Heart left ventricle (tissue), 16 donors: ENCODE results near the gene CLTC. TPM values are rescaled to one million over a fixed set of nuclear protein-coding genes. Genes with fewer than 3 reads are reported as not detected.

Experiments used
- ATAC-seq, 4 donors: fragments of 200-7000 bp; cut with Tn5 transposase; one replicate each; pipeline ENCODE4 v1.9.1; 2020 to 2022; ENCODE audit warnings: moderate library complexity in 4 of 4, mild to moderate bottlenecking in 3 of 4, moderate number of reproducible peaks in 1 of 4
- DNase-seq, 5 donors: peaks; one replicate each; pipeline ENCODE4 v3.0.0-alpha.2; 2020
- H3K27ac ChIP-seq, 12 donors: fragments of 200-600 bp; sonication (generic) in 4 of 12; one replicate each; pipeline versions ENCODE4 v1.5.0 to v1.8.0; 2016 to 2022; ENCODE audit warnings: mild to moderate bottlenecking in 2 of 12
- H3K27me3 ChIP-seq, 9 donors: fragments of 200-600 bp; sonication (generic) in 2 of 9; one replicate each; pipeline versions ENCODE4 v1.5.1 to v1.8.0; 2016 to 2022; ENCODE audit warnings: mild to moderate bottlenecking in 3 of 9
- H3K36me3 ChIP-seq, 9 donors: fragments of 200-600 bp; sonication (generic) in 2 of 9; one replicate each; pipeline versions ENCODE4 v1.5.0 to v1.8.0; 2018 to 2022; ENCODE audit warnings: mild to moderate bottlenecking in 2 of 9
- H3K4me1 ChIP-seq, 12 donors: fragments of 200-600 bp; sonication (generic) in 4 of 12; one replicate each; pipeline versions ENCODE4 v1.5.0 to v1.8.0; 2016 to 2022; ENCODE audit warnings: mild to moderate bottlenecking in 3 of 12
- H3K4me3 ChIP-seq, 12 donors: fragments of 200-600 bp; sonication (generic) in 4 of 12; one replicate each; pipeline versions ENCODE4 v1.5.0 to v1.8.0; 2017 to 2022; ENCODE audit warnings: mild to moderate bottlenecking in 9 of 12, moderate library complexity in 4 of 12
- H3K9me3 ChIP-seq, 12 donors: fragments of 200-600 bp; sonication (generic) in 4 of 12; one replicate each; pipeline versions ENCODE4 v1.5.0 to v1.8.0; 2016 to 2022; ENCODE audit warnings: mild to moderate bottlenecking in 1 of 12
- CTCF ChIP-seq, 12 donors: fragments of 200-600 bp; sonication (generic) in 4 of 12; IDR thresholded peaks; one replicate each; pipeline versions ENCODE4 v1.5.0 to v1.8.0; 2018 to 2022; ENCODE audit warnings: antibody characterized with exemption in 12 of 12, mild to moderate bottlenecking in 5 of 12
- POLR2A ChIP-seq, 2 donors: fragments of 450-650 bp; IDR thresholded peaks; one replicate each; pipeline ENCODE4 v1.6.1; 2017; ENCODE audit warnings: antibody characterized with exemption in 2 of 2, mild to moderate bottlenecking in 2 of 2, moderate library complexity in 2 of 2
- WGBS, 4 donors: extraction: QIAGEN DNeasy Blood & Tissue Kit in 2 of 4; methylation state at CpG; one replicate each; pipeline versions ENCODE4 v1.1.5 to v1.1.7; 2013 to 2018; 5-methylcytosine and 5-hydroxymethylcytosine counted together
- intact Hi-C, 10 donors: fragments of 100-400 bp; cut with DNase I; formaldehyde crosslinking; loops; one replicate each; pipeline versions ENCODE4 v1.11.1 to v1.14.2; 2022
- polyA plus RNA-seq, 2 donors: library from polyadenylated mRNA; stranded (reverse); fragments of 200-250 nt; gene quantifications; one replicate each; pipeline ENCODE4 v1.2.3, GENCODE V29; 2013
- total RNA-seq, 9 donors: library from RNA; depleted of rRNA in 2 of 9; stranded (reverse); fragments of >200 nt in 2 of 9; fragmentation: NEBNext Ultra II Directional in 3 of 9; extraction: Animal tissue kit (Norgen Biotek cat#: 25700) in 3 of 9; gene quantifications; one replicate each; pipeline versions ENCODE4 v1.1.0 to v1.2.4, GENCODE V29; 2016 to 2023
- donor health status: ischemic (EF 13 %, LVEDD 7.1; RV severe dilation, severe dysfunction).
- donor health status: healthy with polysubstance abuse.
- donor health status: DM: no; HTN: yes; CAD: no.
- donor health status: DM: no; HTN: no; CAD: no.
- donor health status: ischemic (EF 25% LVEDD 6.9; RV normal size, moderate dysfunction).
- donor health status: ischemic (EF 25% LVEDD 5.7; RV mildly dilated, moderate dysfunction).
- donor health status: healthy.
- donor health status: DM: yes; HTN: yes; CAD: no.
- donor health status: ischemic (EF 35%, LVEDD 5.7; RV mildly dilated, moderate dysfunction).
- donor health status: nonischemic (EF 11% LVEDD 7.7; RV severe dilation, severe dysfunction).
- donor health status: DM: yes; HTN: yes; CAD: no.
- donor health status: PGD.
- donor health status: ischemic (EF 29% LVEDD 5.4; RV normal size, mild dysfunction).
- donor health status: nonischemic (EF 23%, LVEDD 6.1; RV moderate dilation, normal function).

CLTC gene
- total and polyA plus RNA-seq, 11 donors, result 49.8 to 242 (median 178) TPM

- Histone ChIP-seq H3K9me3 (no peaks in the 10 kb centered on the region), H3K36me3 (peaks cover 0 to 12% (median 0%) of the 10 kb centered on the region in 9 donors), H3K4me1 (peaks cover 8 to 98% (median 68%) of the 10 kb centered on the region in 12 donors), H3K27me3 (no peaks in the 10 kb centered on the region), H3K4me3 (no peak overlapping the region), H3K27ac (peak overlapping the region in 1 of 12 donors; percentile 36)
- DNase-seq (no peak), ATAC-seq (no peak)
- TF ChIP-seq POLR2A (IDR thresholded peaks at IDR 0.05), result no peak
- TF ChIP-seq CTCF (IDR thresholded peaks at IDR 0.05), result no peak
- intact Hi-C loops, result no loop called here
- 68 to 90% (median 86%) methylated on average over 1 of the region's 1 CpG for WGBS, 4 donors
These were observed 18.1 kb downstream of the CLTC start for GRCh38 chr17:59637611-59638310.

- ATAC-seq (peak in 3 of 4 donors; percentile 25 to 38 (median 38)), DNase-seq (no peak)
- WGBS, 4 donors, result 65 to 71% (median 69%) methylated on average over 10 of the region's 10 CpGs
- TF ChIP-seq CTCF (IDR thresholded peaks at IDR 0.05) (no peak), POLR2A (IDR thresholded peaks at IDR 0.05) (no peak)
- Histone ChIP-seq H3K36me3 (peaks cover 0 to 8% (median 0%) of the 10 kb centered on the region in 9 donors), H3K27me3 (no peaks in the 10 kb centered on the region), H3K4me3 (no peak overlapping the region), H3K9me3 (no peaks in the 10 kb centered on the region), H3K4me1 (peaks cover 8 to 96% (median 66%) of the 10 kb centered on the region in 12 donors), H3K27ac (no peak overlapping the region)
- intact Hi-C loops, result no loop called here
These were observed 18.9 kb downstream of the CLTC start for GRCh38 chr17:59638553-59638952.

DNA sequence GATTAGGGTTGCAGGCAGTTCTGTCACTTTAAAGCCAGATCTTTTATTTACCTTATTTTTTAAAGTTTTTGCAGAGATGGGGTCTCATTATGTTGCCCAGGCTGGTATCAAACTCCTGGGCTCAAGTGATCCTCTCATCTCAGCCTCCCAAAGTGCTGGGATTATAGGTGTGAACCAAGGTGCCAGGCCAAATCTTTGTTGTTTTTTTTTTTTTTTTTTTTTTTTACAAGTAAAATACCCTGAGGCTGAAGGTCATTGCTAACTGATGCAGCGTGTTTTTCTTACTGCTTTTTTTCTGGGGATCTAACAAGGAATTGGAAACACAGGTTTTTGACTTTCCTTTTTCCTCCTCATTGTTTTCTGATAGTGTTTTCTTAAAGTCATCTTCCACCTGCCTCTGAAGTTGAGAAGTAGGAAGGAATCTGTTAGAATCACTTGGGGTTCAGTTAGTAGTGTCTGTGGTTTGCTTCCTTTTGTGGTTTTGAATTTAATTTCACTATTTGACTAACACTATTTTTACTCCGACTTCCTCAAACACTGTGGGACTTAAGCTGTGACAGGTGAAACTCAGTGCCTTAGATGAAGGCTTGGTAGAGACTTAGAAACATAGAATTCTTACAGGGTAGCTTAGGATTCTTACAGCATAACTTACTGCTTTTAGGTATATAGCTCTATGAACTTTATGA, 22.2 kb downstream of the CLTC start:
- H3K27ac ChIP-seq, result peak overlapping the region in 1 of 12 donors; percentile 5
- DNase-seq (no peak), ATAC-seq (no peak)
- no peaks in the 10 kb centered on the region for H3K27me3 ChIP-seq
- intact Hi-C loops, result no loop called here
- TF ChIP-seq POLR2A (IDR thresholded peaks at IDR 0.05), result no peak
- TF ChIP-seq CTCF (IDR thresholded peaks at IDR 0.05), result no peak
- no peaks in the 10 kb centered on the region for H3K9me3 ChIP-seq
- peaks cover 0 to 83% (median 65%) of the 10 kb centered on the region in 12 donors for H3K4me1 ChIP-seq
- peaks cover 0 to 31% (median 24%) of the 10 kb centered on the region in 9 donors for H3K36me3 ChIP-seq
- H3K4me3 ChIP-seq, result no peak overlapping the region
- 56 to 61% (median 58%) methylated on average over 2 of the region's 2 CpGs for WGBS, 4 donors

DNA sequence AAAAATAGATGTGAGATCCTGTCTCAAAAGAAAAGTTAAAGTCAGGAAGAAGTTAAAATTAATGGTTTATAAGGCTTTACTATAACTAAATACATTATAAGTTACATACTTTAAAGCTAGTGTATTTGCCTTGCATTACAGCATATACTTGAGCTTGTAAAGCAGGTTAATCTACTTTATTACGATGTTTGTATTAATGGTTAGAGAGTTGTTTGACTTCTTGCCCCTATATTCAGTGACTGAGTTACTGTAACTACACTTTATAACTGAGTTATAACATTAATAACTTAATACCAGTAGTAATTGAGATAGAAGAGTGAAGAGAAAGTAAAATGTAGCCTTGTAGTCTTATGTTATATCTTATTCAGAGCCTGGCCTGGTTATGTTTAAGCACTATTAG, 22.9 kb downstream of the CLTC start:
- H3K27ac ChIP-seq, result peak overlapping the region in 1 of 12 donors; percentile 5
- DNase-seq, result no peak
- 80 to 91% (median 84%) methylated on average over 1 of the region's 1 CpG for WGBS, 4 donors
- peaks cover 0 to 38% (median 30%) of the 10 kb centered on the region in 9 donors for H3K36me3 ChIP-seq
- no peak overlapping the region for H3K4me3 ChIP-seq
- H3K27me3 ChIP-seq, result no peaks in the 10 kb centered on the region
- H3K9me3 ChIP-seq, result no peaks in the 10 kb centered on the region
- TF ChIP-seq POLR2A (IDR thresholded peaks at IDR 0.05), result no peak
- no peak for ATAC-seq
- intact Hi-C loops, result no loop called here
- H3K4me1 ChIP-seq, result peaks cover 0 to 84% (median 65%) of the 10 kb centered on the region in 12 donors
